Lower lobe of right lung (tissue), 2 donors: ENCODE data around the gene WFDC1. TPM values are rescaled to one million over a fixed set of nuclear protein-coding genes. Genes with fewer than 3 reads are reported as not detected.
A peak's percentile ranks its signal among the peaks of the same experiment; 100 is the strongest.

Experiments
- ATAC-seq, 2 donors: fragments of 200-7000 bp; cut with Tn5 transposase; one replicate each; pipeline ENCODE4 v1.9.1; 2020 to 2022; ENCODE audit warnings: mild to moderate bottlenecking in 2 of 2, moderate library complexity in 2 of 2
- DNase-seq: peaks from one replicate; pipeline ENCODE4 v3.0.0-alpha.2; 2020
- H3K27ac ChIP-seq: fragments of 200-600 bp; one replicate; pipeline ENCODE4 v1.8.0; 2022
- H3K27me3 ChIP-seq: fragments of 200-600 bp; one replicate; pipeline ENCODE4 v1.8.0; 2022; ENCODE audit warnings: low read depth
- H3K36me3 ChIP-seq: fragments of 200-600 bp; one replicate; pipeline ENCODE4 v1.8.0; 2022; ENCODE audit warnings: mild to moderate bottlenecking
- H3K4me1 ChIP-seq: fragments of 200-600 bp; one replicate; pipeline ENCODE4 v1.8.0; 2022
- H3K4me3 ChIP-seq: fragments of 200-600 bp; one replicate; pipeline ENCODE4 v1.8.0; 2022; ENCODE audit warnings: mild to moderate bottlenecking
- H3K9me3 ChIP-seq: fragments of 200-600 bp; one replicate; pipeline ENCODE4 v1.8.0; 2022
- intact Hi-C: fragments of 100-400 bp; cut with DNase I; formaldehyde crosslinking; loops from one replicate; pipeline ENCODE4 v1.11.0; 2022
- total RNA-seq: library from RNA; stranded (reverse); fragmentation: NEBNext Ultra II Directional; extraction: Animal tissue kit (Norgen Biotek cat#: 25700); gene quantifications from one replicate; pipeline ENCODE4 v1.2.1, GENCODE V29; 2021
- TF ChIP-seq, protein P1 (sequence below): fragments of 200-600 bp; IDR thresholded peaks from one replicate; pipeline ENCODE4 v1.8.0; 2022; ENCODE audit warnings: antibody characterized with exemption, mild to moderate bottlenecking
- donor health status: DM: no; HTN: yes; CAD: no; lungs with severe emphysema.

WFDC1 gene
- total RNA-seq, 1 donor from 2014 or later: 18.0 TPM

DNA sequence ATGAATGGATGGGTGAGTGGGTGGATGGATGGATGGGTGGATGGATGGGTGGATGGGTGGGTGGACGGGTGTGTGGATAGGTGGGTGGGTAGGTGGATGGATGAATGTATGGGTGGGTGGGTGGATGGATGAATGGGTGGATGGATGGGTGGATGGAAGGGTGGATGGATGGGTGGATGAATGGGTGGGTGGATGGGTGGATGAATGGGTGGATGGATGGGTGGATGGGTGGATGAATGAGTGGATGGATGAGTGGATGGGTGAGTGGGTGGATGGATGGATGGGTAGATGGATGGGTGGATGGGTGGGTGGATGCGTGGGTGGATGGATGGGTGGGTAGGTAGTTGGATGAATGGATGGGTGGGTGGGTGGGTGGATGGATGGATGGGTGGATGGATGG is 60.5 kb downstream of the WFDC1 start:
- TF ChIP-seq, protein P1, sequence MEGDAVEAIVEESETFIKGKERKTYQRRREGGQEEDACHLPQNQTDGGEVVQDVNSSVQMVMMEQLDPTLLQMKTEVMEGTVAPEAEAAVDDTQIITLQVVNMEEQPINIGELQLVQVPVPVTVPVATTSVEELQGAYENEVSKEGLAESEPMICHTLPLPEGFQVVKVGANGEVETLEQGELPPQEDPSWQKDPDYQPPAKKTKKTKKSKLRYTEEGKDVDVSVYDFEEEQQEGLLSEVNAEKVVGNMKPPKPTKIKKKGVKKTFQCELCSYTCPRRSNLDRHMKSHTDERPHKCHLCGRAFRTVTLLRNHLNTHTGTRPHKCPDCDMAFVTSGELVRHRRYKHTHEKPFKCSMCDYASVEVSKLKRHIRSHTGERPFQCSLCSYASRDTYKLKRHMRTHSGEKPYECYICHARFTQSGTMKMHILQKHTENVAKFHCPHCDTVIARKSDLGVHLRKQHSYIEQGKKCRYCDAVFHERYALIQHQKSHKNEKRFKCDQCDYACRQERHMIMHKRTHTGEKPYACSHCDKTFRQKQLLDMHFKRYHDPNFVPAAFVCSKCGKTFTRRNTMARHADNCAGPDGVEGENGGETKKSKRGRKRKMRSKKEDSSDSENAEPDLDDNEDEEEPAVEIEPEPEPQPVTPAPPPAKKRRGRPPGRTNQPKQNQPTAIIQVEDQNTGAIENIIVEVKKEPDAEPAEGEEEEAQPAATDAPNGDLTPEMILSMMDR: no peak
- no peaks in the 10 kb centered on the region for H3K27me3 ChIP-seq
- H3K4me1 ChIP-seq: peaks cover 5% of the 10 kb centered on the region
- no peak overlapping the region for H3K27ac ChIP-seq
- DNase-seq (no peak), ATAC-seq (no peak)
- intact Hi-C loops: no loop called here
- no peaks in the 10 kb centered on the region for H3K9me3 ChIP-seq
- no peaks in the 10 kb centered on the region for H3K36me3 ChIP-seq
- H3K4me3 ChIP-seq: no peak overlapping the region

DNA sequence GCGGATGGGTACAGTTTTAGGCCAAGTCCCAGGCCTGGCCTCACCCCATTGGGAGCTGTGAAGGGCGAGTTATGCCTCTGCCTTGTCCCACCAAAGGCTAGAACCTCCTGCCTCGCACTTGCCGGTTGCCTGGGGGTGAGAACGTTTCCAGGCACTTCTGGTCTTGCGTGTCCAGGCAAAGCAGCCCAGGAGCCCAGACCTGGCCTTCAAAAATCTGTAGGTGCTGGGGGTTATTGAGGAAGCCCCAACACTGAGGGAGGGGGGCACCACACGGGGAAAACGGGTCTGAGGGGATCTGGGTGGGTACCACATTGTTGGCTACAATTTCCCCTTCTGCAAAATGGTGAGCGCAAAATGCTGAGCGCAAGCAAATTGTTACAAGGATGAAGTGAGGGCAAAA is 61.5 kb downstream of the WFDC1 start:
- peaks cover 5% of the 10 kb centered on the region for H3K4me1 ChIP-seq
- DNase-seq (no peak), ATAC-seq (no peak)
- intact Hi-C loops: no loop called here
- H3K27ac ChIP-seq: no peak overlapping the region
- no peaks in the 10 kb centered on the region for H3K36me3 ChIP-seq
- H3K9me3 ChIP-seq: no peaks in the 10 kb centered on the region
- H3K27me3 ChIP-seq: no peaks in the 10 kb centered on the region
- TF ChIP-seq, protein P1: no peak
- no peak overlapping the region for H3K4me3 ChIP-seq

DNA sequence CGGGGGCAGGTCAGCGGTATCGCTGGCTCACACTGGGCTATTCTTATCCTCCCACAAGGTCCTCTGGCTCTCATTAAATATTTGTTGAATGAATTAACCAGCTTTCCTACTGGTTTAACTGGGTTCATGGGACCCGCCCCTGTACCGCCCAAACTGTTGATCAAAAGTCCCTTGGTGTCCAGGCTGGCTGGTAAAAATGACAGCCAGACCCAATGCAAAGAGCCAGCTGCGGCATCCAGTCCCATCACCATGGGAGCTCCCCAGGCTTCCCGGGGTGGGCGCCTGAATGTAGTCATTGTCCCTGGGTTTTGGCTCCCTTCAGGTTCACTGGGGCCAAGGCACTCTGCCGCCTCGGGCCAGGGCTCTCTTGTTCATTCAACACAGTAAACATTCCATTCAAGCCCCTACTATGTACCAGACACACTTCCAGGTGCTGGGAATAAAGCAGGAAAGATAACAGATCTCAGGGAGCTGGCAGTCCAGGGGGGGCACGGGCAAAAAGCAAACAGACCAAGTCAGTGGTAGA is 62.0 kb downstream of the WFDC1 start:
- H3K36me3 ChIP-seq: no peaks in the 10 kb centered on the region
- intact Hi-C loops: no loop called here
- H3K27me3 ChIP-seq: no peaks in the 10 kb centered on the region
- no peak overlapping the region for H3K27ac ChIP-seq
- H3K4me1 ChIP-seq: peaks cover 5% of the 10 kb centered on the region
- DNase-seq (no peak), ATAC-seq (peak; percentile 84 to 93)
- TF ChIP-seq, protein P1: no peak
- no peaks in the 10 kb centered on the region for H3K9me3 ChIP-seq
- H3K4me3 ChIP-seq: no peak overlapping the region

DNA sequence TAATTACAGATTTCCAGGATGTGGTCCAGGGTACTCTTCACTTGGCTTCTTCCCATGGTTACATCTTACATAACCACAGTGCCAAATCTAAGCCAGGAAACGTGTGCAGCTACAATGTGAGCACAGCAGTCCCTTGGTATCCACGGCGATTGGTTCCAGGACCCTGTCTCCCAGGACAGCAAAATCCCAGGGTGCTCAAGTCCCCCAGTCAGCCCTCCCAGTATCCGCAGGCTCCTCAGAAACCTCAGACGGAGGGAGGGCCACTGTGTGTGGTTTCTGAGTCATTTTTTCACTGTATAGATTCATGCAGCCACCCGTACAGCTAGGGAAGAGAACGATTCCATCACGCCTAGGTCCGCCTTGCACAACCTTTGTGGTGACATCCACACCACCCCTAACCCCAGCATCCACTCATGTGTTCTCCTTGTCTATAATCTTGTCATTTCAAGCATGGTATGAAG is 62.5 kb downstream of the WFDC1 start:
- ATAC-seq (peak; percentile 30 to 31), DNase-seq (no peak)
- peaks cover 5% of the 10 kb centered on the region for H3K4me1 ChIP-seq
- H3K4me3 ChIP-seq: no peak overlapping the region
- intact Hi-C loops: no loop called here
- no peaks in the 10 kb centered on the region for H3K9me3 ChIP-seq
- no peaks in the 10 kb centered on the region for H3K36me3 ChIP-seq
- TF ChIP-seq, protein P1: no peak
- no peak overlapping the region for H3K27ac ChIP-seq
- H3K27me3 ChIP-seq: no peaks in the 10 kb centered on the region

DNA sequence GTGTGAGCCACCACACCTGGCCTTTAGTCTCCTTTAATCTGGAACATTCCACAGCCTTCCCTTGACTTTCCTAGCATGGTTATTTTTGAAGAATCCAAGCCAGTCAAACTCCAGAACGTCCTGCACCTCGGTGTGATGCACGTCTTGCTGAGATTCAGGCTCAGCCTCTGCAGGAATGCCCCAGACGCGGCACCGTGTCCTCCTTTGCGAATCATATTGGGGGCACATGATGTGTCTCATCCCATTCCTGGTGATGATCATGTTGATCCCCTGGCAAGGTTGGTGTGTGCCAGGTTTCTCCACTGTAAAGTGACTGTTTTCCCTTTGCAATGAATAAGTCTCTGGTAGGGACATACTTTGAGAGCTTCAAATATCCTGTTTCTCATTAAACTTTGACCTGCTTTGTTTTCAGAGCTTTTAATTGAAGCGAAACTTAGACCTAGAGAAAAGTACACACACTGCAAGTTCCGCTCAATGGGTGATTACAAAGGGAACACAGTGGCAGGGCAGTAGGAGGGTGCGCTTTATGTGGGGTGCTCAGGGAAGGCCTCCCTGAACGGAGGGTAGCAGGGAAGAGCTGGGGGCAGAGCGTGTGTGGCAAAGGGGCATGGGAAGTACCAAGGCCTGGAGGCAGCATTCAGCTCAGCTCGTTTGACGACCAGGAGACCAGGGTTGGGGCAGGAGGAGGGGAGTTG is 64.1 kb downstream of the WFDC1 start:
- no peaks in the 10 kb centered on the region for H3K36me3 ChIP-seq
- DNase-seq (no peak), ATAC-seq (no peak)
- no peaks in the 10 kb centered on the region for H3K9me3 ChIP-seq
- intact Hi-C loops: no loop called here
- H3K4me1 ChIP-seq: peaks cover 5% of the 10 kb centered on the region
- no peak overlapping the region for H3K27ac ChIP-seq
- no peak overlapping the region for H3K4me3 ChIP-seq
- TF ChIP-seq, protein P1: no peak
- H3K27me3 ChIP-seq: no peaks in the 10 kb centered on the region
